Right renal pelvis (tissue), 4 donors: Measurements from ENCODE around the gene CCDC175. TPM values are rescaled to one million over a fixed set of nuclear protein-coding genes. Genes with fewer than 3 reads are reported as not detected.

ENCODE experiments used
- DNase-seq, 4 donors: peaks; one replicate each; pipeline ENCODE4 v3.0.0-alpha.2; 2013; ENCODE audit warnings: low read depth in 4 of 4, low spot score in 3 of 4, missing footprints in 1 of 4
- polyA plus RNA-seq, 4 donors: library from polyadenylated mRNA; unstranded; fragments of 120-200 nt; gene quantifications; one replicate each; pipeline ENCODE4 v1.2.1, GENCODE V29; 2013; ENCODE audit not compliant: insufficient read length in 4 of 4

CCDC175 gene
- under 1 TPM; 0.42 to 0.62 (median 0.50) TPM for polyA plus RNA-seq

GRCh38 chr14:59576332-59577294, at the start of gene CCDC175:
Gene CCDC175, minus strand, starts transcription at chr14:59576812. Its CDS starts 37 bp downstream, at chr14:59576775.
- DNase-seq, result peak; percentile 79 to 84 (median 80)

GRCh38 chr14:59622631-59623030, 46.0 kb upstream of the CCDC175 start:
- DNase-seq, result no peak

GRCh38 chr14:59619061-59619460, 42.4 kb upstream of the CCDC175 start:
- no peak for DNase-seq

GRCh38 chr14:59601056-59601455, 24.4 kb upstream of the CCDC175 start:
- no peak for DNase-seq

- DNase-seq, result no peak
Measured at GRCh38 chr14:59600211-59600945, 23.8 kb upstream of the CCDC175 start.

- DNase-seq, result no peak
Measured at GRCh38 chr14:59595071-59595470, 18.5 kb upstream of the CCDC175 start.

- no peak for DNase-seq
Measured at GRCh38 chr14:59591641-59592370, 15.2 kb upstream of the CCDC175 start.

- DNase-seq, result no peak
Measured at GRCh38 chr14:59588101-59588500, 11.5 kb upstream of the CCDC175 start.

- no peak for DNase-seq
Measured at GRCh38 chr14:59585891-59586554, 9.4 kb upstream of the CCDC175 start.

- DNase-seq, result no peak
Measured at GRCh38 chr14:59583755-59584154, 7.1 kb upstream of the CCDC175 start.

- no peak for DNase-seq
Measured at GRCh38 chr14:59582845-59583509, 6.4 kb upstream of the CCDC175 start.

GRCh38 chr14:59582161-59582560, 5.5 kb upstream of the CCDC175 start:
- DNase-seq, result no peak

- no peak for DNase-seq
Measured at GRCh38 chr14:59580911-59581310, 4.3 kb upstream of the CCDC175 start.

- no peak for DNase-seq
Measured at GRCh38 chr14:59570122-59570521, 6.5 kb downstream of the CCDC175 start.

GRCh38 chr14:59566725-59567124, 9.9 kb downstream of the CCDC175 start:
- DNase-seq, result no peak

- DNase-seq, result no peak
Measured at GRCh38 chr14:59566296-59566695, 10.3 kb downstream of the CCDC175 start.

GRCh38 chr14:59565087-59565486, 11.5 kb downstream of the CCDC175 start:
- no peak for DNase-seq

GRCh38 chr14:59564366-59564765, 12.2 kb downstream of the CCDC175 start:
- DNase-seq, result no peak

- no peak for DNase-seq
Measured at GRCh38 chr14:59547310-59547709, 29.3 kb downstream of the CCDC175 start.

- DNase-seq, result no peak
Measured at GRCh38 chr14:59543873-59544272, 32.7 kb downstream of the CCDC175 start.
